Activated CD4-positive, alpha-beta T cell treated with anti-CD3 and anti-CD28 coated beads, Interleukin-2, amount 10 ng/mL, durations not matched to agents 7 days and 5 days (primary cell): ENCODE results near the gene MAP3K3. TPM values are rescaled to one million over a fixed set of nuclear protein-coding genes. Genes with fewer than 3 reads are reported as not detected.

Source experiments
- CTCF ChIA-PET: fragments of 350-600 bp; sonication (Branson Sonifier 250); formaldehyde crosslinking; loops from one replicate; lab custom pipeline; 2021; ENCODE audit warnings: antibody characterized with exemption; lab: Charles Lee
- POLR2A ChIA-PET: fragments of 350-600 bp; sonication (Branson Sonifier 250); formaldehyde crosslinking; loops from one replicate; lab custom pipeline; 2021; ENCODE audit warnings: antibody characterized with exemption; lab: Charles Lee
- DNase-seq: peaks from one replicate; pipeline ENCODE4 v3.0.0-alpha.2; 2020
- H3K27ac Mint-ChIP-seq: one replicate; pipeline ENCODE4 v1.8.0; 2021; ENCODE audit warnings: mild to moderate bottlenecking, moderate library complexity, mixed read lengths
- H3K27me3 Mint-ChIP-seq: one replicate; pipeline ENCODE4 v1.8.0; 2021; ENCODE audit warnings: mixed read lengths
- H3K36me3 Mint-ChIP-seq: one replicate; pipeline ENCODE4 v1.8.0; 2021; ENCODE audit warnings: low read depth, mixed read lengths
- H3K4me1 Mint-ChIP-seq: one replicate; pipeline ENCODE4 v1.8.0; 2021; ENCODE audit warnings: mixed read lengths
- H3K4me3 Mint-ChIP-seq: one replicate; pipeline ENCODE4 v1.8.0; 2021; ENCODE audit warnings: mild to moderate bottlenecking, moderate library complexity, mixed read lengths
- H3K9me3 Mint-ChIP-seq: one replicate; pipeline ENCODE4 v1.8.0; 2021; ENCODE audit warnings: mixed read lengths
- total RNA-seq, 2 experiments: library from RNA; stranded (reverse); gene quantifications; one replicate each; pipeline ENCODE4 v1.2.3, GENCODE V29; 2021

The MAP3K3 gene
- total RNA-seq, 2 experiments from 2014 or later = 38.7 to 40.3 TPM

DNA sequence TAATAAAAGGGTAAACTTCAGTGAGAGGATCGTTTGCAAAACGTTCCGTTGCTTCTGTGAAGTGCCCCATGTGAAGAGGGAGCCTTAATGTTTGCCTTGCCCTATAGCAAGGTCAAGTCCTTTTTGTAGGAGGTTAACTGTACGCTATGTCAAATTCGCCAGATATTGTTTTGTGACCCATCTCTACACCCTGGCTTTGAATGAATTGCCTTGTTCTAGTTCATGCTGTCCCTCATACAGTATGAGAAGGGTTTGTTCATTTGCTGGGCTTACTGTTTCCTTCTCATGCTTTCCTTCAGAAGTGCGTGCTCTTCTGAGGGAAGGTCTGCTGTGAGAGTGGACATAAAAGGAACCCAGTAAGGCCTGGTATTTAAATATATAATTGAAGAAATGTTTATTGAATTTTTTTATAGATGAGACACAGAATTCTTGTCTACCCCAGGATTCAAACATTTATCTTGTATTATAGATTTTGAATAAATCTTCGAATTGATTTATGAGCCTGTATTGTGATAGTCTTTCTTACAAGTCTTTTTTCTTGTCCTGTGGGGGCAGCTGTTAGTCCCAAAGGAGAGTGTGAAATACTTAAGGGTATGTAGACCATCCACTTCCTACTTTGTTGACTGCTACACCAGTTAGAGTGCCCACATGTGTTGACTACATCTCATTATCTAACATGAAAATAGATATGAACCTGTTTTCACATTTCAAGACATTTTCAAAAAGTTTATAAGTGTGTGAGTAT is 1.7 kb downstream of the MAP3K3 start:
- peak overlapping the region; percentile 95 for H3K4me3 Mint-ChIP-seq

GRCh38 chr17:63624531-63624880 is 2.3 kb downstream of the MAP3K3 start:
- Mint-ChIP-seq H3K36me3 (peaks cover 3% of the 10 kb centered on the region), H3K27ac (no peak overlapping the region), H3K27me3 (no peaks in the 10 kb centered on the region), H3K4me1 (peaks cover 38% of the 10 kb centered on the region), H3K4me3 (no peak overlapping the region), H3K9me3 (no peaks in the 10 kb centered on the region)
- DNase-seq = no peak
- POLR2A ChIA-PET = no interaction called here
- CTCF ChIA-PET = interaction anchor here (2.2 kb wide), 2 partner anchors 12 to 199 kb away, joined by 8 read pairs; no protein-coding TSS in a partner anchor

More for the DNA sequence above, 1.7 kb downstream of the MAP3K3 start:
- ChIA-PET CTCF (interaction anchor here (0.6 to 2.2 kb wide), 4 partner anchors 11 to 198 kb away, joined by 3 to 8 read pairs (median 6); no protein-coding TSS in a partner anchor), POLR2A (no interaction called here)
- H3K27me3 Mint-ChIP-seq = no peaks in the 10 kb centered on the region
- no peaks in the 10 kb centered on the region for H3K36me3 Mint-ChIP-seq
- H3K9me3 Mint-ChIP-seq = no peaks in the 10 kb centered on the region
- H3K4me1 Mint-ChIP-seq = peaks cover 38% of the 10 kb centered on the region
- H3K27ac Mint-ChIP-seq = no peak overlapping the region
- DNase-seq = no peak

DNA sequence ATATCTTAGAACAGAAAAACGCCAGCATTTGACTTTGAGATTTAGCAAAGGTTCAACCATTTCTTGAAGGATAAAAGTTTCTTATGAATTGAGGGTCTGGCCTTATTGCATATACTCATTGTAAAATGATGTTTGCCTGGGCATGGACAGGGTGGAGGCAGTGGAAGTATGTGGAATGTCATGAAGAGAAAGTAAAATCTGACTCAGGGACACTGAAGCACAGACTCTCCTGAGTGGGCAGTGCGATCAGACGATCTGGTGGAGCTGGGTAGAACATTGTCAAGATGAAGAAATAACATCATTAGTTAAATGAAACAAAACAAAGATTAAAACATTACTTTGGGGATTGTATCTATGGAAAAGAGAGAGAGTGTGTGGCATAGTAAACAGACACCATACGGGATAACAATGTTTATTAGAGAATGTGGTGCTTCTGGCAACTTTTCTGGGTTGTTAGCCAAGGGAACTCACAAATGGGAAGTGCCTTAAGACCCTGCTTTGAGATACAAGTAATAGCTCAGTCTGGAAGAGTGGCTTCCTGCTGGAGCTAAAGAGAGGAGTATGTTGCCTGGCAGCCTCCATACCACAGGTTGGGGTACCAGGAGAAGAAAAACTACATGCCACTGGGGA is 4.4 kb downstream of the MAP3K3 start:
- DNase-seq = no peak
- Mint-ChIP-seq H3K27me3 (no peaks in the 10 kb centered on the region), H3K27ac (no peak overlapping the region), H3K4me1 (peaks cover 30% of the 10 kb centered on the region), H3K36me3 (peaks cover 5% of the 10 kb centered on the region), H3K9me3 (no peaks in the 10 kb centered on the region), H3K4me3 (no peak overlapping the region)
- ChIA-PET CTCF (interaction anchor here (1.0 to 1.7 kb wide), 5 partner anchors 8 to 115 kb away, joined by 3 to 8 read pairs (median 3); no protein-coding TSS in a partner anchor), POLR2A (no interaction called here)

DNA sequence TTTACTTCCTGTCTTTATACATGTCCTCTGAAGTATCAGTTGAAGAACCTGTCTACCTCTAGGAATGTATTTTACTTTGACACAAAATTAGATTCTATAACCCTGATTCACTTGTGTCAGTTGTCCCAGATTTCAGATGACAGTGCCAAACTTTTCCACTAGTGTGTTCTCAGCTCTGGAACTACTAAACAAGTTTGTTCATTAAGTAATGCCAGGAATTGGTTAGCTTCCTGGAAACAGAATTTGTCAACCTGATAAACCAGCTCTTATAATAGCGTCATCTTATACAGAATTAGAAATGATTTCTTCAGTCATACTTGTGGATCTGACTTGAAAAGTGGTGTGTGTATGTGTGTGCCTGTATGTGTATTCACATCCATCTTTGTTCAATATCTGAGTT is 7.4 kb downstream of the MAP3K3 start:
- peaks cover 18% of the 10 kb centered on the region for H3K36me3 Mint-ChIP-seq
- no peaks in the 10 kb centered on the region for H3K27me3 Mint-ChIP-seq
- no peak for DNase-seq
- CTCF ChIA-PET = interaction anchor here (0.6 to 1.8 kb wide), 4 partner anchors 10 to 91 kb away, joined by 3 to 8 read pairs (median 3); no protein-coding TSS in a partner anchor
- H3K27ac Mint-ChIP-seq = no peak overlapping the region
- peaks cover 28% of the 10 kb centered on the region for H3K4me1 Mint-ChIP-seq
- H3K4me3 Mint-ChIP-seq = no peak overlapping the region
- POLR2A ChIA-PET = no interaction called here
- H3K9me3 Mint-ChIP-seq = no peaks in the 10 kb centered on the region

DNA sequence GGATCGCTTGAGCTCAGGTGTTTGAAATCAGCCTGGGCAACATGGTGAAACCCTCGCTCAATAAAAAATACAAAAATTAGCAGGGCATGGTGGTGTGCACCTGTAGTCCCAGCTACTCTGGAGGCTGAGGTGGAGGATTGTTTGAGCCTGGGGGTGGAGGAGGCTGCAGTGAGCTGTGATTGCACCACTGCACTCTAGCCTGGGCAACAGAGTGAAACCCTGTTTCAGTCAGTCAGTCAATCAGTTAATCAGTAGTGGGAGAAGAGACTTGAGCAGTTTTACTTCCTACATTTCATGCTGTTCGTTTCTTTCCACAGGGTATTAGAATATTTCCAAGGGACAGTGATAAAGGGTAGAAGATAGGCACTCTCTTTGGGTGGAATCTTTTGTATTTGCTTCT is 8.8 kb downstream of the MAP3K3 start:
- H3K9me3 Mint-ChIP-seq = no peaks in the 10 kb centered on the region
- no peak overlapping the region for H3K4me3 Mint-ChIP-seq
- H3K27ac Mint-ChIP-seq = no peak overlapping the region
- ChIA-PET CTCF (interaction anchor here (0.8 to 1.8 kb wide), 3 partner anchors 8 to 132 kb away, joined by 3 to 8 read pairs (median 3); no protein-coding TSS in a partner anchor), POLR2A (no interaction called here)
- peaks cover 18% of the 10 kb centered on the region for H3K36me3 Mint-ChIP-seq
- peaks cover 22% of the 10 kb centered on the region for H3K4me1 Mint-ChIP-seq
- DNase-seq = no peak
- H3K27me3 Mint-ChIP-seq = no peaks in the 10 kb centered on the region

DNA sequence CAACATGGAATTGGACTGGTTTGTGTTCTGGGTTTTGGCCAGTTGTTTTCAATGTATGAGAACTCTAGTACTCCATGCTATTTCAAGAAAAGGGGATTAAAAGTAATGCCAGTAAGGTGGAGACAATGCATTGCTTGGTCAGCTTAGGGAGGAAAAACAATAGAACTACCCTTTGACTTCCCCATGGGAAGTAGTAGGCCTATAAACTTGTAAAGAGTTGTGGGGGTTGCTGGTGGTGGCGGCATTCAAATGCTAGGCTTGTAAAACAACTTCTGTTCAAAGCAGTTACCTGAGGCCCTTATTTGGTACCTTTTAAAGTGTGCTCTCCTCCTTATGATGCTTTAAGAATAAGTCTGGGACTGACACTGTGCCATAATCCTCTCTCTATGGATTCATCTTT is 9.4 kb downstream of the MAP3K3 start:
- no peak overlapping the region for H3K27ac Mint-ChIP-seq
- peaks cover 23% of the 10 kb centered on the region for H3K36me3 Mint-ChIP-seq
- CTCF ChIA-PET = no interaction called here

DNA sequence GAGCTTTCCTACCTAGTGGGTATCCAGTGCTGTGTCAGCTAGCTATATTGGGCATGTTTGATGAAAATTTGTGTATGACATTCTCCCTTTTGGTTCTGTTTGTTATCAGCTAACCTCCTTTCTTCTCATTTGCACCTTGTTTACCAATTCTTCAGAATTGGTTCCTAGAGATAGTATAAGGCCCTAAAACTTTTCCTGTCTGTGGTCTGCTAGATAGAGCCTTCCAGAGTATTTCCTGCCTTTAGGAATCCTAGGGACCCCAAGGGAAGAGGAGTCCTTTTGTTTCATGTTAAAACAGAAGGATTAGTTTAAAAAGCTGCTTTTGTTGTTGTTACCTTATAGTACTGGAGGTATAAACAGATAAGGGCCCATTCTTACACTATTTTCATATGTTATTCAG is 11.5 kb downstream of the MAP3K3 start:
- ChIA-PET CTCF (interaction anchor here (0.7 to 1.0 kb wide), 3 partner anchors 12 to 198 kb away, joined by 4 to 5 read pairs (median 4); partner anchors contain the start of gene MAP3K3), POLR2A (interaction anchor here (0.7 kb wide), 1 partner anchor 28 kb away, joined by 3 read pairs; no protein-coding TSS in a partner anchor)
- H3K4me1 Mint-ChIP-seq = peaks cover 14% of the 10 kb centered on the region
- H3K4me3 Mint-ChIP-seq = no peak overlapping the region
- DNase-seq = no peak
- H3K27me3 Mint-ChIP-seq = no peaks in the 10 kb centered on the region
- H3K36me3 Mint-ChIP-seq = peaks cover 26% of the 10 kb centered on the region
- H3K27ac Mint-ChIP-seq = no peak overlapping the region
- H3K9me3 Mint-ChIP-seq = no peaks in the 10 kb centered on the region

More for the DNA sequence above, 9.4 kb downstream of the MAP3K3 start:
- H3K4me3 Mint-ChIP-seq = no peak overlapping the region
- H3K27me3 Mint-ChIP-seq = no peaks in the 10 kb centered on the region
- no peaks in the 10 kb centered on the region for H3K9me3 Mint-ChIP-seq
- DNase-seq = no peak
- peaks cover 17% of the 10 kb centered on the region for H3K4me1 Mint-ChIP-seq
- POLR2A ChIA-PET = no interaction called here

DNA sequence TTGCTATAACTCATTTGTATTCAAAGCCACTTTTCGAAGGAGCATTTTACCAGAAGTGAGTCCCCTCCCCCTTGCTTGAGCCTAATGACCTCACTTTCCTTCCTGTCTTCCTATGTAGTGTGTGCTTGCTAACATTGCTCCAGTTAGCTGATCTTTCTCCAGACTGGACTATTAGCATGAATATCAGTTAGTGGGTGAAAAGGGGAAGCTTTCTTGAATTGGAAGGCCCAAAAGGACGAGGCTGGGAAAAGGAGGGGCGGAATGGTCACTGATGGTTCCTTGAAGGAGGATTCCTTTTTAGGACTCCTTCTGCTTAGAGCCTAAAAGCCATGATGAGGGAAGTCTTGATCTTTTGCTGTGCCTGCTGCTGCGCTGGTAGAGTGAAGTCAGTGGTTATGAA is 11.9 kb downstream of the MAP3K3 start:
- CTCF ChIA-PET = interaction anchor here (0.7 kb wide), 1 partner anchor 11 kb away, joined by 3 read pairs; no protein-coding TSS in a partner anchor
- POLR2A ChIA-PET = interaction anchor here (0.7 kb wide), 1 partner anchor 28 kb away, joined by 3 read pairs; no protein-coding TSS in a partner anchor
- Mint-ChIP-seq H3K27ac (no peak overlapping the region), H3K9me3 (no peaks in the 10 kb centered on the region), H3K27me3 (no peaks in the 10 kb centered on the region), H3K4me1 (peaks cover 18% of the 10 kb centered on the region), H3K4me3 (no peak overlapping the region), H3K36me3 (peaks cover 28% of the 10 kb centered on the region)
- DNase-seq = no peak

GRCh38 chr17:63634816-63635215 is 12.6 kb downstream of the MAP3K3 start:
- ChIA-PET POLR2A (no interaction called here), CTCF (interaction anchor here (0.7 to 2.2 kb wide), 4 partner anchors 8 to 19 kb away, joined by 3 to 7 read pairs (median 4); no protein-coding TSS in a partner anchor)
- Mint-ChIP-seq H3K36me3 (peaks cover 22% of the 10 kb centered on the region), H3K9me3 (no peaks in the 10 kb centered on the region), H3K27ac (no peak overlapping the region), H3K27me3 (no peaks in the 10 kb centered on the region), H3K4me1 (peaks cover 21% of the 10 kb centered on the region), H3K4me3 (no peak overlapping the region)
- no peak for DNase-seq

- Mint-ChIP-seq H3K36me3 (peaks cover 22% of the 10 kb centered on the region), H3K4me1 (peaks cover 21% of the 10 kb centered on the region), H3K4me3 (no peak overlapping the region), H3K9me3 (no peaks in the 10 kb centered on the region), H3K27ac (no peak overlapping the region), H3K27me3 (no peaks in the 10 kb centered on the region)
- ChIA-PET CTCF (interaction anchor here (0.7 to 2.2 kb wide), 3 partner anchors 8 to 19 kb away, joined by 3 to 7 read pairs (median 6); no protein-coding TSS in a partner anchor), POLR2A (no interaction called here)
- no peak for DNase-seq
These were observed 13.1 kb downstream of the MAP3K3 start for GRCh38 chr17:63635290-63635689.

GRCh38 chr17:63635787-63636186 is 13.6 kb downstream of the MAP3K3 start:
- Mint-ChIP-seq H3K27ac (no peak overlapping the region), H3K27me3 (no peaks in the 10 kb centered on the region), H3K4me1 (peaks cover 21% of the 10 kb centered on the region), H3K4me3 (no peak overlapping the region), H3K36me3 (peaks cover 25% of the 10 kb centered on the region), H3K9me3 (no peaks in the 10 kb centered on the region)
- POLR2A ChIA-PET = no interaction called here
- CTCF ChIA-PET = interaction anchor here (0.6 to 2.2 kb wide), 4 partner anchors 10 to 86 kb away, joined by 3 to 7 read pairs (median 5); no protein-coding TSS in a partner anchor
- DNase-seq = no peak

DNA sequence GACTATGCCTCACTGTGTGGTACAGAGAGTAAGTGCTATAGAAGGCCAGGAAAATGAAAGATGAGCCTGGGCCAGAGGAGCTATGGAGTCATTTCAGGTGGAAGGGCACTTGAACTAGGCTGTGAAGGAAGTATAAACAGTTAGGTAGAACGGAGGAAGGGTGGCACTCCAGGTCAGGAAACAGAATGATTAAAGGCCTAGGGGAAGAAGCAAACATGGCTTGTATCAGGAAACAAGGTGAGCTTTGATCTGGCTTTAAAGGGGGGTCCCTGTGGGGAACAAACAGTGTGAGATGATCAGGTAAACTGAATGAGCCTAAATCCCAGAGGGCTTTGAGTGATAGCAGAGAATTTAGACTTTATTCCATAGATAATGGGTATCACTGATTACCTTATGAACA is 16.9 kb downstream of the MAP3K3 start:
- POLR2A ChIA-PET = no interaction called here
- CTCF ChIA-PET = interaction anchor here (0.6 to 2.1 kb wide), 3 partner anchors 9 to 28 kb away, joined by 3 to 8 read pairs (median 3); no protein-coding TSS in a partner anchor
- Mint-ChIP-seq H3K4me1 (peaks cover 14% of the 10 kb centered on the region), H3K4me3 (no peak overlapping the region), H3K36me3 (peaks cover 19% of the 10 kb centered on the region), H3K9me3 (no peaks in the 10 kb centered on the region), H3K27me3 (no peaks in the 10 kb centered on the region), H3K27ac (peak overlapping the region; percentile 58)
- no peak for DNase-seq
